ENCODE measurements around the gene PDXDC1.
"Not testable (repeated sequence)": the region's sequence is repeated elsewhere in the genome, so short reads cannot be mapped to it uniquely, and the experiment has no call there.

DNA sequence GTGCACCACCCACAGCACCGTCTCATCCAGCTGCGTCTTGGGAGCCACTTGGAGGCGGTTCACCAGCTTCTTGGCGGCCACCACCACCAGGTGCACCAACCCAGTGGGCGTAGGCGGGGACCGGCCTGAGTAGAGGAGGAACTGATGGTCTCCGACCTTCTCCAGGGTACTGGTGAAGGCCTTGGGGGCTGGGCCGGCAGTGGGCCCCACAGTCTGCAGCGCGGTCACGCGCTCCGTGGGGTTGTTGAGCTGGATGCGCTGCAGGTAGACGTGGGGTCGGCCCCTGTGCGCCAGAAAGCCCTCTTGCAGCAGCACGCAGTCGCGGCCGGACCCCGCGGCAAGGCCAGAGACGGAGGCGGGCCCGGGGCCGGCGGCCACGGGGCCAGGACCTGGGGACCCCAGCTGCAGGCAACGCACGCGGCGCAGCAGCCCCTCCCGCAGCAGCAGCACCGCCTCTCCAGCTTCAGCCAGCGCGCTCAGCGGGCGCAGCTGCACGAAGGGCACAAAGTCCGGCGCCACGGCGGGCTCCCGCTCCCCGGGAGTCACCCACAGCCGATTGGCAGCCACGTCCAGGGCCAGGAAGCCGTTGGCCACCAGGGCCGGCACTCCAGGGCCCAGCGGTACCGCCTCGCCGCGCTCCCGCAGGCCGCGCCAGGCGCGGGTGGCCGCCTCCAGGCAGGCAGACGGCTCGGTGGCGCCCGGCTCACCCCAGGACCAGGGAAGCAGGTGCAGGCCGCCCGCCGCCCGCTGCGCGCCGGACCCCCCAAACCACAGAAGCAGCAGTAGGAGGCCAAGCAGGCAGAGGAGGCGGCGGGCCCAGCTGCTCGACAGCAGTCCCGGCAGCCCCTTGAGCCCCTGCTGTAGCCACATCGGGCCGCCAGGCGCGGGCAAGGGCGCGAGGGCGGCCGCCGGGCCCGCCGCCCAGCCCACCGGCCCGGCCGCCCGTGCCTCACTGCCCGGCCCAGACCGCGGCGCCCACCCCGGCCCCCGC, 14.8 kb downstream of the PDXDC1 start:
- TF ChIP-seq, protein P1, sequence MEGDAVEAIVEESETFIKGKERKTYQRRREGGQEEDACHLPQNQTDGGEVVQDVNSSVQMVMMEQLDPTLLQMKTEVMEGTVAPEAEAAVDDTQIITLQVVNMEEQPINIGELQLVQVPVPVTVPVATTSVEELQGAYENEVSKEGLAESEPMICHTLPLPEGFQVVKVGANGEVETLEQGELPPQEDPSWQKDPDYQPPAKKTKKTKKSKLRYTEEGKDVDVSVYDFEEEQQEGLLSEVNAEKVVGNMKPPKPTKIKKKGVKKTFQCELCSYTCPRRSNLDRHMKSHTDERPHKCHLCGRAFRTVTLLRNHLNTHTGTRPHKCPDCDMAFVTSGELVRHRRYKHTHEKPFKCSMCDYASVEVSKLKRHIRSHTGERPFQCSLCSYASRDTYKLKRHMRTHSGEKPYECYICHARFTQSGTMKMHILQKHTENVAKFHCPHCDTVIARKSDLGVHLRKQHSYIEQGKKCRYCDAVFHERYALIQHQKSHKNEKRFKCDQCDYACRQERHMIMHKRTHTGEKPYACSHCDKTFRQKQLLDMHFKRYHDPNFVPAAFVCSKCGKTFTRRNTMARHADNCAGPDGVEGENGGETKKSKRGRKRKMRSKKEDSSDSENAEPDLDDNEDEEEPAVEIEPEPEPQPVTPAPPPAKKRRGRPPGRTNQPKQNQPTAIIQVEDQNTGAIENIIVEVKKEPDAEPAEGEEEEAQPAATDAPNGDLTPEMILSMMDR (IDR thresholded peaks at IDR 0.05): peak in 1 of 4 experiments; percentile 18
- TF ChIP-seq POLR2AphosphoS5, POLR2A, EP300 (IDR thresholded peaks at IDR 0.05): not testable (repeated sequence)

Data from gastroesophageal sphincter (tissue), 3 donors.